ENCODE measurements around the gene PTPRT.

Gene PTPRT

GRCh38 chr20:42530191-42530590 is 659.5 kb downstream of the PTPRT start:
- DNase-seq, result no peak

- no peak for DNase-seq
Measured at GRCh38 chr20:42524058-42524457, 665.6 kb downstream of the PTPRT start.

- no peak for DNase-seq
Measured at GRCh38 chr20:42516692-42517091, 673.0 kb downstream of the PTPRT start.

- DNase-seq, result no peak
Measured at GRCh38 chr20:42510686-42511085, 679.0 kb downstream of the PTPRT start.

- no peak for DNase-seq
Measured at GRCh38 chr20:42507874-42508273, 681.8 kb downstream of the PTPRT start.

- DNase-seq, result no peak
Measured at GRCh38 chr20:42506397-42506796, 683.3 kb downstream of the PTPRT start.

- no peak for DNase-seq
Measured at GRCh38 chr20:42502591-42502990, 687.1 kb downstream of the PTPRT start.

- no peak for DNase-seq
Measured at GRCh38 chr20:42496595-42496994, 693.1 kb downstream of the PTPRT start.

GRCh38 chr20:42494290-42494689 is 695.4 kb downstream of the PTPRT start:
- no peak for DNase-seq

- DNase-seq, result no peak
Measured at GRCh38 chr20:42493001-42493400, 696.7 kb downstream of the PTPRT start.

GRCh38 chr20:42492290-42492689 is 697.4 kb downstream of the PTPRT start:
- no peak for DNase-seq

GRCh38 chr20:42485556-42485955 is 704.1 kb downstream of the PTPRT start:
- DNase-seq, result no peak

GRCh38 chr20:42484790-42485375 is 704.8 kb downstream of the PTPRT start:
- DNase-seq, result no peak

GRCh38 chr20:42484335-42484734 is 705.4 kb downstream of the PTPRT start:
- no peak for DNase-seq

- no peak for DNase-seq
Measured at GRCh38 chr20:42483730-42484303, 705.9 kb downstream of the PTPRT start.

- DNase-seq, result no peak
Measured at GRCh38 chr20:42482808-42483207, 706.9 kb downstream of the PTPRT start.

- no peak for DNase-seq
Measured at GRCh38 chr20:42475773-42476172, 713.9 kb downstream of the PTPRT start.

GRCh38 chr20:42474646-42475045 is 715.1 kb downstream of the PTPRT start:
- no peak for DNase-seq

GRCh38 chr20:42472198-42472597 is 717.5 kb downstream of the PTPRT start:
- no peak for DNase-seq

- no peak for DNase-seq
Measured at GRCh38 chr20:42461965-42462593, 727.6 kb downstream of the PTPRT start.

GRCh38 chr20:42461291-42461690 is 728.4 kb downstream of the PTPRT start:
- DNase-seq, result no peak

GRCh38 chr20:42447270-42447669 is 742.4 kb downstream of the PTPRT start:
- no peak for DNase-seq

GRCh38 chr20:42444799-42445198 is 744.9 kb downstream of the PTPRT start:
- DNase-seq, result no peak

GRCh38 chr20:42443200-42443599 is 746.5 kb downstream of the PTPRT start:
- DNase-seq, result no peak

GRCh38 chr20:42442716-42443115 is 747.0 kb downstream of the PTPRT start:
- DNase-seq, result no peak

Measured in NCI-H1694 (cell line).